Fibroblast of lung (primary cell): ENCODE results near the gene GNAS. TPM values are rescaled to one million over a fixed set of nuclear protein-coding genes. Genes with fewer than 3 reads are reported as not detected.
A peak's percentile ranks its signal among the peaks of the same experiment; 100 is the strongest.

ENCODE experiments used
- DNase-seq, 2 donors: peaks; one replicate each; pipeline versions ENCODE4 v3.0.0 to v3.0.0-alpha.2; 2010; ENCODE audit warnings: low read depth in 2 of 2
- H2AFZ ChIP-seq: 2 replicates; pipeline ENCODE4 v1.5.1; 2012; ENCODE audit warnings: low read length, control low read depth, inconsistent platforms
- H3K27ac ChIP-seq: 2 replicates; pipeline ENCODE4 v1.5.1; 2011; ENCODE audit warnings: low read length, control low read depth; ENCODE audit not compliant: insufficient read depth
- H3K27me3 ChIP-seq: 2 replicates; pipeline ENCODE4 v1.5.1; 2011; ENCODE audit warnings: mild to moderate bottlenecking, low read length; ENCODE audit not compliant: control insufficient read depth, insufficient read depth
- H3K36me3 ChIP-seq: 2 replicates; pipeline ENCODE4 v1.5.1; 2011; ENCODE audit warnings: low read length; ENCODE audit not compliant: control insufficient read depth, insufficient read depth
- H3K4me1 ChIP-seq: 2 replicates; pipeline ENCODE4 v1.5.1; 2011; ENCODE audit warnings: low read length; ENCODE audit not compliant: control insufficient read depth, insufficient read depth; ENCODE audit errors: extremely low read depth
- H3K4me2 ChIP-seq: 2 replicates; pipeline ENCODE4 v1.5.1; 2011; ENCODE audit warnings: low read length, control low read depth; ENCODE audit not compliant: insufficient read depth; ENCODE audit errors: extremely low read depth
- H3K4me3 ChIP-seq, 4 experiments: fragments of 200-600 bp in 1 of 4; sonication (generic) in 1 of 4; replicated peaks in 1 of 4; 2 replicates each; pipeline ENCODE4 v1.5.1; 2011 to 2016; ENCODE audit warnings: low read length in 4 of 4, low read depth in 3 of 4, mild to moderate bottlenecking in 3 of 4, control low read depth in 2 of 4, inconsistent platforms in 1 of 4, mixed read lengths in 1 of 4; ENCODE audit not compliant: insufficient read depth in 1 of 4; ENCODE audit errors: control extremely low read depth in 1 of 4
- H3K79me2 ChIP-seq: 2 replicates; pipeline ENCODE4 v1.5.1; 2012; ENCODE audit warnings: mild to moderate bottlenecking, low read length, inconsistent platforms; ENCODE audit not compliant: control insufficient read depth, insufficient read depth
- H3K9ac ChIP-seq: 2 replicates; pipeline ENCODE4 v1.5.1; 2011; ENCODE audit warnings: mild to moderate bottlenecking, low read length, control low read depth; ENCODE audit not compliant: insufficient read depth
- H3K9me3 ChIP-seq: 2 replicates; pipeline ENCODE4 v1.5.1; 2012; ENCODE audit warnings: low read depth, low read length; ENCODE audit not compliant: control insufficient read depth, insufficient read depth
- H4K20me1 ChIP-seq: 2 replicates; pipeline ENCODE4 v1.5.1; 2011; ENCODE audit warnings: low read length; ENCODE audit not compliant: control insufficient read depth, insufficient read depth; ENCODE audit errors: extremely low read depth
- EZH2 ChIP-seq: IDR thresholded peaks from 2 replicates; pipeline ENCODE4 v1.5.1; 2012; ENCODE audit warnings: low read length, control low read depth, mild to moderate bottlenecking; ENCODE audit errors: missing control alignments
- polyA plus RNA-seq, 2 donors: library from polyadenylated mRNA; depleted of rRNA in 1 of 2; stranded (reverse) in 1 of 2; unstranded in 1 of 2; fragments of >200 nt; gene quantifications; 2 replicates each; pipeline ENCODE4 v1.2.1, GENCODE V29; 2011 to 2012; ENCODE audit warnings: missing spikeins in 1 of 2
- total RNA-seq: library from RNA; depleted of rRNA; stranded (reverse); fragments of >200 nt; gene quantifications from 2 replicates; pipeline ENCODE4 v1.2.1, GENCODE V29; 2014
- TF ChIP-seq, protein P1 (sequence below), 2 donors: IDR thresholded peaks in 1 of 2; conservative IDR thresholded peaks in 1 of 2; 1 replicate in 1 of 2; 2 replicates in 1 of 2; pipeline ENCODE4 v1.5.1; 2011 to 2012; ENCODE audit warnings: low read length in 2 of 2, control low read depth in 1 of 2, inconsistent platforms in 1 of 2, low read depth in 1 of 2, mild to moderate bottlenecking in 1 of 2

GNAS gene
- total and polyA plus RNA-seq, 2 donors (not counting 1 experiment from before 2014, with no cell fraction given), result 421 to 1,357 TPM

DNA sequence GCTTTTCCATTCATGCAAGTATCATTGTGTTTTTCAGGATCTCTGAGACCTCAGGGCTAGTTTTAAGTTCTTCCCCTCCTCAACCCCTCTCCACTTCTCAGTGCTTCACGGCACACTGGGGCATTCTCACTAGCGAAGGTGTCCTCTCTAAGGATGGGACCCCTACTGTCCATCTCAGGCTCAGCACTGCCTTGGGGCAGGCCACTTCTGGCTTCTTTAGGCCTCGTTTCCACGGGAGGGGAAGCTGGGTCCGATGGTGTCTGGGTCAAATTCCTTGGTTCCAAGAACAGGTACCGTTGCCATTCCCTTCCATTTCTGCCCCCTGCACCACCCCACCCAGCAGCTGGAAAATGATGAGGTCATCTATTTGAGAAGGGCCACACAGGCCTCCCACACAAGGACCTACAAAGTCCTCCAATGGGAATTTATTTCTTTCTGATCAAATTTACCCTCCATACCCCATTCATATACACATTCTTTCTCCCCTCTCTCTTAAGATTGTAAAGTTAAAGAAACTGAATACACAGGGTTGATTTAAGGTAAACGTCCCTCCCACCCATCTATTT is 17.2 kb downstream of the GNAS start:
- H4K20me1 ChIP-seq, result no peaks in the 10 kb centered on the region
- H3K27me3 ChIP-seq, result peaks cover 6% of the 10 kb centered on the region
- no peak overlapping the region for H3K4me2 ChIP-seq
- H3K36me3 ChIP-seq, result no peaks in the 10 kb centered on the region
- no peak overlapping the region for H3K27ac ChIP-seq
- H3K9ac ChIP-seq, result no peak overlapping the region
- no peaks in the 10 kb centered on the region for H3K9me3 ChIP-seq
- H2AFZ ChIP-seq, result no peak overlapping the region
- no peak for DNase-seq
- H3K4me1 ChIP-seq, result no peaks in the 10 kb centered on the region
- no peak overlapping the region for H3K4me3 ChIP-seq
- H3K79me2 ChIP-seq, result no peaks in the 10 kb centered on the region
- TF ChIP-seq, protein P1, sequence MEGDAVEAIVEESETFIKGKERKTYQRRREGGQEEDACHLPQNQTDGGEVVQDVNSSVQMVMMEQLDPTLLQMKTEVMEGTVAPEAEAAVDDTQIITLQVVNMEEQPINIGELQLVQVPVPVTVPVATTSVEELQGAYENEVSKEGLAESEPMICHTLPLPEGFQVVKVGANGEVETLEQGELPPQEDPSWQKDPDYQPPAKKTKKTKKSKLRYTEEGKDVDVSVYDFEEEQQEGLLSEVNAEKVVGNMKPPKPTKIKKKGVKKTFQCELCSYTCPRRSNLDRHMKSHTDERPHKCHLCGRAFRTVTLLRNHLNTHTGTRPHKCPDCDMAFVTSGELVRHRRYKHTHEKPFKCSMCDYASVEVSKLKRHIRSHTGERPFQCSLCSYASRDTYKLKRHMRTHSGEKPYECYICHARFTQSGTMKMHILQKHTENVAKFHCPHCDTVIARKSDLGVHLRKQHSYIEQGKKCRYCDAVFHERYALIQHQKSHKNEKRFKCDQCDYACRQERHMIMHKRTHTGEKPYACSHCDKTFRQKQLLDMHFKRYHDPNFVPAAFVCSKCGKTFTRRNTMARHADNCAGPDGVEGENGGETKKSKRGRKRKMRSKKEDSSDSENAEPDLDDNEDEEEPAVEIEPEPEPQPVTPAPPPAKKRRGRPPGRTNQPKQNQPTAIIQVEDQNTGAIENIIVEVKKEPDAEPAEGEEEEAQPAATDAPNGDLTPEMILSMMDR (conservative IDR thresholded peaks at IDR 0.05 in 1 of 2, IDR thresholded peaks at IDR 0.05 in 1 of 2; ENCODE audit: low read depth in 1 of 2, low read length in 2 of 2), result no peak
- no peak for TF ChIP-seq EZH2

DNA sequence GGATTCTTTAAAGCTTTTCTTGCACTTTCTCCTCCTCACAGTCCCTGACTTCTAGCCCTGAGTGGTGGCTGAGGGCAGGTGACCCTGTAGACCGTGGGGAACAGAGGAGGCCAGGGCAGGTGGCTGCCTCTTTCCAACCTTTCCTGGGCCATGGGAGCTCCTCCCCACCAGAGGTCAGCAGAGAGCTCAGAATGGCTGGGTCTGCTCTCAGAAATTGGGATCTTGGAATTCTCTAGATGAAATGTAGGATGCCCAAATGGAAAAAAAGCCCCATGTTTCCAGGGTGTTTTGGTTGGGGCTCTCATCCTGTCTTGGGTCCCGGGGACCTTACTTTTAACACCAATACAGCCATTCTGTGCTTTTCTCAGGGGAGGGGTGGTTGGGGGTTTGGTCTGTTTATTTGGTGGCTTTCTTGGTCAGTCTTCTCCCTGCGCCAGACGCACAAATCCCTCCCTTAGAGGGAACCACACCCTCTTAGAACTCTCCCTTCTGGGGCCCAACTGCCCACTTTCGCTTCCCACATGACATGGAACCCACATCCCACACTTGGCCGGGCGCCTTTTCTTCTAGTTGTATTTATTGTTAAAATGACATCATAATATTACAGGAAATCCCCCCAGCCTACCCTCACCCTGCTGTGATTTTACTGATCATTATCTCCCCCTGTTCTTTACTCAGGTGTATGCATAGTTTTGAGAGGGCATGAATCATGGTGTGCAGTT is 17.9 kb downstream of the GNAS start:
- H2AFZ ChIP-seq, result no peak overlapping the region
- no peaks in the 10 kb centered on the region for H4K20me1 ChIP-seq
- H3K27me3 ChIP-seq, result peaks cover 6% of the 10 kb centered on the region
- no peak for TF ChIP-seq EZH2
- TF ChIP-seq, protein P1 (conservative IDR thresholded peaks at IDR 0.05 in 1 of 2, IDR thresholded peaks at IDR 0.05 in 1 of 2; ENCODE audit: low read depth in 1 of 2, low read length in 2 of 2), result peak; percentile 98
- H3K4me3 ChIP-seq, result no peak overlapping the region
- H3K9me3 ChIP-seq, result no peaks in the 10 kb centered on the region
- H3K4me2 ChIP-seq, result no peak overlapping the region
- H3K4me1 ChIP-seq, result no peaks in the 10 kb centered on the region
- no peak overlapping the region for H3K27ac ChIP-seq
- H3K9ac ChIP-seq, result no peak overlapping the region
- peak in 1 of 2 donors; percentile 64 for DNase-seq
- no peaks in the 10 kb centered on the region for H3K36me3 ChIP-seq
- no peaks in the 10 kb centered on the region for H3K79me2 ChIP-seq

DNA sequence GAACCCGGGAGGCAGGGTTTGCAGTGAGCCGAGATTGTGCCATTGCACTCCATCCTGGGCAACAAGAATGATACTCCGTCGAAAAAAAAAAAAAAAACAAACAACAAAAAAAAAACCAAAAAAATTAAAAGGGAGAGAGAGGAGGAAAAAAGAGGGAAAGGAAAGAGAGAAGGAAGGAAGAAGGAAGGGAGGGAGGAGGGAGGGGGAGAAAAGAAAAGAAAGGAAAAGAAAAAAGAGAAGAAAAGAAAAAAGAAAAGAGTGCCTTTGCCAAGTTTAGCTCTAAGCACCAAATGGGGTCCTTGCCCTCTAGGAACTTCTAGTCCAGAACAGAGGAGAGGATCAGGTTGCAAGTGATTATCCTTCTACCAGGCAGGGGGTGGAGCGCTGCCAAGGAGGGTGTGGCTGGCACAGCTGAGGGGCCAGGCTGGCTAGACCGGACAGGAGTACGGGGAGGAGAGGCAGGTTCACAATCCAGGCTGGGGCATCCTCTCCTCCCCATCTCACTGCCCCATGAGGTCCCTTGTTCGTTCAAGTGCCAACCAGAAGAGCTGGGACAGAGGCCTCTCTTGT is 19.1 kb downstream of the GNAS start:
- Histone ChIP-seq H3K4me2 (no peak overlapping the region), H4K20me1 (no peaks in the 10 kb centered on the region), H3K9me3 (no peaks in the 10 kb centered on the region), H3K9ac (no peak overlapping the region), H3K36me3 (no peaks in the 10 kb centered on the region), H3K79me2 (no peaks in the 10 kb centered on the region), H2AFZ (no peak overlapping the region), H3K27me3 (peaks cover 6% of the 10 kb centered on the region), H3K4me3 (no peak overlapping the region), H3K4me1 (no peaks in the 10 kb centered on the region), H3K27ac (no peak overlapping the region)
- no peak for DNase-seq
- TF ChIP-seq EZH2, result no peak
- TF ChIP-seq, protein P1 (conservative IDR thresholded peaks at IDR 0.05 in 1 of 2, IDR thresholded peaks at IDR 0.05 in 1 of 2; ENCODE audit: low read depth in 1 of 2, low read length in 2 of 2), result no peak
